ENCODE measurements around the gene PRKAG2.

Gene PRKAG2

GRCh38 chr7:151720280-151720679, 156.6 kb downstream of the PRKAG2 start:
- no peak for DNase-seq

- DNase-seq = no peak
Measured at GRCh38 chr7:151719897-151720242, 157.0 kb downstream of the PRKAG2 start.

- no peak for DNase-seq
Measured at GRCh38 chr7:151719031-151719896, 157.7 kb downstream of the PRKAG2 start.

- no peak for DNase-seq
Measured at GRCh38 chr7:151717918-151718317, 159.0 kb downstream of the PRKAG2 start.

GRCh38 chr7:151717415-151717814, 159.5 kb downstream of the PRKAG2 start:
- peak; percentile 16 for DNase-seq

GRCh38 chr7:151716323-151716722, 160.6 kb downstream of the PRKAG2 start:
- no peak for DNase-seq

GRCh38 chr7:151715666-151716315, 161.1 kb downstream of the PRKAG2 start:
- peak; percentile 57 for DNase-seq

- no peak for DNase-seq
Measured at GRCh38 chr7:151714201-151714600, 162.7 kb downstream of the PRKAG2 start.

- DNase-seq = no peak
Measured at GRCh38 chr7:151712810-151713125, 164.1 kb downstream of the PRKAG2 start.

- peak; percentile 21 for DNase-seq
Measured at GRCh38 chr7:151711906-151712809, 164.8 kb downstream of the PRKAG2 start.

GRCh38 chr7:151711435-151711872, 165.5 kb downstream of the PRKAG2 start:
- DNase-seq = no peak

GRCh38 chr7:151710646-151711434, 166.1 kb downstream of the PRKAG2 start:
- no peak for DNase-seq

- no peak for DNase-seq
Measured at GRCh38 chr7:151710121-151710640, 166.7 kb downstream of the PRKAG2 start.

GRCh38 chr7:151709141-151710038, 167.5 kb downstream of the PRKAG2 start:
- DNase-seq = no peak

GRCh38 chr7:151708610-151709009, 168.3 kb downstream of the PRKAG2 start:
- no peak for DNase-seq

- DNase-seq = no peak
Measured at GRCh38 chr7:151707757-151708156, 169.2 kb downstream of the PRKAG2 start.

- no peak for DNase-seq
Measured at GRCh38 chr7:151707105-151707469, 169.8 kb downstream of the PRKAG2 start.

- DNase-seq = no peak
Measured at GRCh38 chr7:151706277-151707104, 170.4 kb downstream of the PRKAG2 start.

- DNase-seq = no peak
Measured at GRCh38 chr7:151705636-151706276, 171.2 kb downstream of the PRKAG2 start.
